Small intestine (tissue), 7 donors: ENCODE results near the gene GNPTG. TPM values are rescaled to one million over a fixed set of nuclear protein-coding genes. Genes with fewer than 3 reads are reported as not detected.
A peak's percentile ranks its signal among the peaks of the same experiment; 100 is the strongest.

Experiments
- DNase-seq, 2 donors: peaks; one replicate each; pipeline versions ENCODE4 v3.0.0 to v3.0.0-alpha.2; 2013
- FAIRE-seq: peaks from 2 replicates; lab custom pipeline; 2012; peaks lifted over from hg19 to GRCh38; lab: Jason Lieb, UNC
- H3K27ac ChIP-seq, 3 donors: one replicate each; pipeline ENCODE4 v1.5.1; 2013; ENCODE audit warnings: low read length in 2 of 3, mild to moderate bottlenecking in 2 of 3, control low read depth in 1 of 3, inconsistent platforms in 1 of 3, low read depth in 1 of 3, moderate library complexity in 1 of 3
- H3K27me3 ChIP-seq, 3 donors: one replicate each; pipeline ENCODE4 v1.6.1; 2013; ENCODE audit warnings: low read length in 3 of 3, inconsistent platforms in 1 of 3; ENCODE audit not compliant: control insufficient read depth in 3 of 3, insufficient read depth in 3 of 3
- H3K36me3 ChIP-seq, 3 donors: one replicate each; pipeline ENCODE4 v1.6.1; 2013; ENCODE audit warnings: low read length in 3 of 3, inconsistent platforms in 1 of 3, low read depth in 1 of 3, mild to moderate bottlenecking in 1 of 3, moderate library complexity in 1 of 3; ENCODE audit not compliant: control insufficient read depth in 3 of 3, insufficient read depth in 2 of 3
- H3K4me1 ChIP-seq, 3 donors: one replicate each; pipeline ENCODE4 v1.6.1; 2013; ENCODE audit warnings: low read length in 2 of 3, inconsistent platforms in 1 of 3, low read depth in 1 of 3, mild to moderate bottlenecking in 1 of 3, moderate library complexity in 1 of 3; ENCODE audit not compliant: control insufficient read depth in 3 of 3, insufficient read depth in 2 of 3
- H3K4me3 ChIP-seq, 3 donors: one replicate each; pipeline ENCODE4 v1.5.1; 2013; ENCODE audit warnings: low read length in 3 of 3, control low read depth in 1 of 3, inconsistent platforms in 1 of 3, low read depth in 1 of 3, mild to moderate bottlenecking in 1 of 3, moderate library complexity in 1 of 3
- H3K9me3 ChIP-seq, 2 donors: one replicate each; pipeline ENCODE4 v1.6.1; 2013; ENCODE audit warnings: low read depth in 1 of 2, low read length in 1 of 2; ENCODE audit not compliant: control insufficient read depth in 2 of 2, insufficient read depth in 1 of 2
- WGBS, 3 donors: extraction: QIAGEN DNeasy Blood & Tissue Kit; methylation state at CpG; one replicate each; pipeline ENCODE4 v1.1.7; 2013; 5-methylcytosine and 5-hydroxymethylcytosine counted together
- polyA plus RNA-seq, 4 donors: library from polyadenylated mRNA; stranded (reverse) in 3 of 4; unstranded in 1 of 4; fragments of 200-250 nt in 3 of 4; fragments of 120-200 nt in 1 of 4; gene quantifications; one replicate each; pipeline versions ENCODE4 v1.2.1 to v1.2.3, GENCODE V29; 2013
- donor health status: healthy with polysubstance abuse.
- donor health status: control.
- donor health status: control.
- donor health status: Bipolar disorder and iron deficiency.
- donor health status: healthy.

Gene GNPTG
- polyA plus RNA-seq, 4 donors, result 34.3 to 84.7 (median 43.9) TPM

DNA sequence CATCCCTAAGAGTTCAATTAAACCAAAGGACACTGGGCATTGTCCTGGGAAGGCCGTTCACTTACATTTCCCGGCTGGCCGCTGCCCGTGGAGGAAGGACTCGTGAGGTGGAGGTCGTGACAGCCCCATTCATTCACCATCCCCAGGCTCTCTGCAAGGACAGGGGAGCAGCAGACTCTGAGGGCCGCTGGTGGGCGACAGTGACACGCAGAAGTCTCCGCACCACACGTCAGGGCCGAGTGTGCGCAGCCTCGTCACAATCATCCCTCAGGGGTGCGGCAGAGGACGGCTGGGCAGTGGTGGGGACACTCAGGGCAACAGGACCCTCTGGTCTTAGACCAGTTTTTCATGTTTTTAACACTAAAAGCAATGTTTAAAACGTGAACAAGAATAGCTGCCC lies 41.1 kb downstream of the GNPTG start:
- 92 to 95% (median 94%) methylated on average over 17 of the region's 17 CpGs for WGBS, 3 donors
- no peaks in the 10 kb centered on the region for H3K27me3 ChIP-seq
- H3K36me3 ChIP-seq, result peaks cover 13 to 83% (median 23%) of the 10 kb centered on the region in 3 donors
- FAIRE-seq, result no peak
- H3K4me3 ChIP-seq, result no peak overlapping the region
- H3K9me3 ChIP-seq, result no peaks in the 10 kb centered on the region
- DNase-seq, result no peak
- no peaks in the 10 kb centered on the region for H3K4me1 ChIP-seq
- H3K27ac ChIP-seq, result no peak overlapping the region

DNA sequence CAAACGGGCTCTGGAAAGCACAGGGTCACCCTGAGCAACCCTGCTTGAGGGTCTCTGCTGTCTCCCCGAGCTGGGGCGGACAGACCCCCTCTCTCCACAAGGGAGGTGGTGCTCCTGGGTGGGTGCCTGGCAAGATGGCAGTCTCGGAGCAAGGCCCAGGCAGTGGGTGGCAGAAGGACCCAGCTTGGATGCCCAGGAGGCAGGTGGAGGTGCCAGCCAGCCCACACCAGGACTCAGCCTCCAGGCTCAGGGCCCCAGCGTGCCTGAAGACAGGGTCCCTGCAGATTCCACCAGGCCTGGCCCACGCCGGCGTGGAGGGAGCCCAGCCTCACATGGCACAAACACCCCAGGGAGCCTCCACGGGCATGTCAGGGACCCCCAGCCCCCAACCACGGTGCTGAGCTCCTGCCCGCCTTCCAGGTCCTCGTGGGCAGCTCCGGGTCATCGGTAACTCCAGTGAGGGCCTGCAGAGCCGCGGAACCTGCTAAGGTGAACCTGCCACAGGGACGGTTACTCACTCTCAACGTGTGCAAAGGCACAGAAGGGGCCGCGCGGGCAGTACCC lies 42.0 kb downstream of the GNPTG start:
- Histone ChIP-seq H3K27me3 (no peaks in the 10 kb centered on the region), H3K36me3 (peaks cover 13 to 83% (median 23%) of the 10 kb centered on the region in 3 donors), H3K9me3 (no peaks in the 10 kb centered on the region), H3K4me1 (no peaks in the 10 kb centered on the region), H3K4me3 (no peak overlapping the region), H3K27ac (no peak overlapping the region)
- FAIRE-seq (no peak), DNase-seq (no peak)
- WGBS, 3 donors, result 97 to 98% (median 97%) methylated on average over 20 to 21 of the region's 21 CpGs

DNA sequence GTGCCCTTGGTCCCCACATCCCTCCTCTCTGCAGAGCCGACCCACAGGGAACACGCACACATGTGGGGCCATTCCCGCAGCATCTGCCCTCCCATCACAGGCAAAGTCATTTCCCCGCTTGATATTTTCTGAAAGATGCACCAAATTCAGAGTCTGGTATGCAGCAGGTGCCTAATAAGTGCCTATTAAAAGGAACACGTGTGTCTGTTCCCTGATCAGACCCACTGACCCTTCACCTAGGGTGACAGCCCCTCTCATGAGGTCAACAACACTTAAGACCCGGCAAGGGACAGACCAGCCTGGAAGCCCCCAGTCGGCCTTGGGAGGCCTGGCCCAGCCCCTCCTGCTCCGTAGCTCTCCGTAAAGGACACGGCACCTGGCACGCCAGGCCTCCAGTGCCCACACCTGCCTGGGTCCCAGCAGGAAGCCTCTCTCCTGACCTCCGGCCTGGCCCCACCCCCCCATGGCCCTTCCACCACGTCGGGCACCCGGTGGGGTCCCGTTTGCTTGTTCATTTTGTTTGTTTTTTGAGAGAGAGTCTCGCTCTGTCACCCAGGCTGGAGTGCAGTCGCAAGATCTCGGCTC lies 42.7 kb downstream of the GNPTG start:
- Histone ChIP-seq H3K27me3 (no peaks in the 10 kb centered on the region), H3K4me3 (no peak overlapping the region), H3K4me1 (no peaks in the 10 kb centered on the region), H3K9me3 (no peaks in the 10 kb centered on the region), H3K27ac (no peak overlapping the region), H3K36me3 (peaks cover 16 to 84% (median 23%) of the 10 kb centered on the region in 3 donors)
- FAIRE-seq, result no peak
- no peak for DNase-seq
- WGBS, 3 donors, result 91 to 92% (median 91%) methylated on average over 19 of the region's 19 CpGs

- Histone ChIP-seq H3K27ac (no peak overlapping the region), H3K36me3 (peaks cover 16 to 83% (median 16%) of the 10 kb centered on the region in 3 donors), H3K4me1 (no peaks in the 10 kb centered on the region), H3K27me3 (no peaks in the 10 kb centered on the region), H3K4me3 (no peak overlapping the region), H3K9me3 (no peaks in the 10 kb centered on the region)
- DNase-seq, result peak in 1 of 2 donors; percentile 23
- 68 to 83% (median 82%) methylated on average over 22 of the region's 22 CpGs for WGBS, 3 donors
- FAIRE-seq, result no peak
Measured at GRCh38 chr16:1395444-1396031, 43.8 kb downstream of the GNPTG start.

GRCh38 chr16:1397779-1398178 lies 46.0 kb downstream of the GNPTG start:
- H3K36me3 ChIP-seq, result peaks cover 18 to 86% (median 21%) of the 10 kb centered on the region in 3 donors

DNA sequence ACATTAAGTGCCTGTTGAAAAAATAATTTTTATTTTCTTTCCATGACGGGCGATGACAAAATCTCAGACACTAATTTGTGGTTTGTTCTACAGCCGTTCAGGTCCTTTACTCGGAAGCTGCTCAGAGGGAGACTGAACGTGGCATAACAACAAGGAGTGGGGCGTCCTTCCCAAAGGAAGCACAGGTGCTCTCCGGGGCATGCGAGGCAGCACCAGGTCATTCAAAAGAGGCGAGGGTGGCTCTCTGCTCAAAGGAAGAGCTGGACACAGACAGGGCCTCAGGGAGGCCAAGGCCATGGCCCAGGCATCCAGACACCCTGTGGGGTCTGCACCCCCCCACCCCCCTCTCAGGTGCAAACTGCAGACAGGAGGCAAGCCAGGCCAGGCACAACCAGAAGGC lies 46.6 kb downstream of the GNPTG start:
- no peaks in the 10 kb centered on the region for H3K27me3 ChIP-seq
- 95 to 96% (median 95%) methylated on average over 9 of the region's 9 CpGs for WGBS, 3 donors
- H3K4me1 ChIP-seq, result no peaks in the 10 kb centered on the region
- no peak overlapping the region for H3K4me3 ChIP-seq
- FAIRE-seq (no peak), DNase-seq (no peak)
- no peak overlapping the region for H3K27ac ChIP-seq
- peaks cover 17 to 86% (median 20%) of the 10 kb centered on the region in 3 donors for H3K36me3 ChIP-seq
- H3K9me3 ChIP-seq, result no peaks in the 10 kb centered on the region

More at GRCh38 chr16:1397779-1398178, 46.0 kb downstream of the GNPTG start:
- no peaks in the 10 kb centered on the region for H3K4me1 ChIP-seq
- H3K9me3 ChIP-seq, result no peaks in the 10 kb centered on the region
- FAIRE-seq, result no peak
- H3K27ac ChIP-seq, result no peak overlapping the region
- no peak for DNase-seq
- 94 to 95% (median 94%) methylated on average over 17 to 21 of the region's 21 CpGs for WGBS, 3 donors
- H3K27me3 ChIP-seq, result no peaks in the 10 kb centered on the region
- H3K4me3 ChIP-seq, result no peak overlapping the region

- no peaks in the 10 kb centered on the region for H3K4me1 ChIP-seq
- no peak overlapping the region for H3K4me3 ChIP-seq
- FAIRE-seq (no peak), DNase-seq (no peak)
- no peaks in the 10 kb centered on the region for H3K27me3 ChIP-seq
- H3K9me3 ChIP-seq, result no peaks in the 10 kb centered on the region
- WGBS, 3 donors, result 96 to 98% (median 96%) methylated on average over 28 to 38 of the region's 38 CpGs
- no peak overlapping the region for H3K27ac ChIP-seq
- peaks cover 11 to 86% (median 14%) of the 10 kb centered on the region in 3 donors for H3K36me3 ChIP-seq
Measured at GRCh38 chr16:1398826-1399581, 47.3 kb downstream of the GNPTG start.

- H3K9me3 ChIP-seq, result no peaks in the 10 kb centered on the region
- DNase-seq (no peak), FAIRE-seq (no peak)
- WGBS, 3 donors, result 91 to 96% (median 93%) methylated on average over 26 to 29 of the region's 29 CpGs
- H3K4me3 ChIP-seq, result no peak overlapping the region
- H3K36me3 ChIP-seq, result peaks cover 8 to 90% (median 16%) of the 10 kb centered on the region in 3 donors
- no peak overlapping the region for H3K27ac ChIP-seq
- H3K4me1 ChIP-seq, result no peaks in the 10 kb centered on the region
- no peaks in the 10 kb centered on the region for H3K27me3 ChIP-seq
Measured at GRCh38 chr16:1401061-1401757, 49.5 kb downstream of the GNPTG start.
